HG02885 (cell line): ENCODE data around the gene ITGA3.

Source experiments
- ATAC-seq: cut with Tn5 transposase; IDR thresholded peaks from one replicate; pipeline ENCODE4 v1.9.1; 2021; ENCODE audit warnings: mild to moderate bottlenecking; ENCODE audit not compliant: unreplicated experiment, poor library complexity

The ITGA3 gene

GRCh38 chr17:50055426-50056216 lies at the start of gene ITGA3:
Gene ITGA3 (plus strand): TSS chr17:50056110. CDS start chr17:50056440, 330 bp downstream.
- ATAC-seq, result peak; percentile 39

DNA sequence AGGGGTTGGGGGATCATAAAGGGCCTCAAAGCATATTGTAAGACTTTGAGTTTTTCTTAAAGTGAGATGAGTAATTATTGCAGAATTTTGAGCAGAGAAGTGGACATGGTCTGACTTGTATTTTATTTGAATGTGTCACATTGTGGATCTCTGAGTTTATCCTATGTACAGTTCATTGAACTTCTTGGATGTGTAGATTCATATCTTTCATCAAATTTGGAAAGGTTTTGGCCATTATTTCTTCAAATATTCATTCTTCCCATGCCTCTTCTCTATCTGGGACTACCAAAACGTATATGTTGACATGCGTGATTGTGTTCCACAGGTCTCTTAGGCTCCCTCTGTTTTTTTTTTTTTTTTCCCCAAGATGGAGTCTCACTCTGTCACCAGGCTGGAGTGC lies 46.6 kb upstream of the ITGA3 start:
- ATAC-seq, result no peak

DNA sequence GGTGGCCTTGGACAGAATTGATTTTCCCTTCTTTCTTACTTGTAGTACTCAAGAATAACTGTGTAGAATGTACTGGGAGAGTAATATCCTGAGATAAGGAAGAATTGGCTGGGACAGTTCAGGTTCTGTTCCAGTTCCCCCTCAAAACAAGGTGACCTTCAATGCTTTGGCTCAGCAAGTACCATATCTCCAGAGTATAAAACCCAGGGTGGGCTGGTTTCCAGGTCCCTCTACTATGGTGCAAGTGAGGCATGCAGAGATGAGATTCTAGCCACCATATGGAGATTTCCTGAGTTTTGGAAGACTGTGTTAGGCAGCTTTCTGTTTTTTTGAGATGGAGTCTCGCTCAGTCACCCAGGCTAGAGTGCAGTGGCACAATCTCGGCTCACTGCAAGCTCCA lies 42.8 kb upstream of the ITGA3 start:
- ATAC-seq, result no peak

GRCh38 chr17:50014471-50015088 lies 41.3 kb upstream of the ITGA3 start:
- no peak for ATAC-seq

GRCh38 chr17:50015146-50015545 lies 40.8 kb upstream of the ITGA3 start:
- ATAC-seq, result no peak

DNA sequence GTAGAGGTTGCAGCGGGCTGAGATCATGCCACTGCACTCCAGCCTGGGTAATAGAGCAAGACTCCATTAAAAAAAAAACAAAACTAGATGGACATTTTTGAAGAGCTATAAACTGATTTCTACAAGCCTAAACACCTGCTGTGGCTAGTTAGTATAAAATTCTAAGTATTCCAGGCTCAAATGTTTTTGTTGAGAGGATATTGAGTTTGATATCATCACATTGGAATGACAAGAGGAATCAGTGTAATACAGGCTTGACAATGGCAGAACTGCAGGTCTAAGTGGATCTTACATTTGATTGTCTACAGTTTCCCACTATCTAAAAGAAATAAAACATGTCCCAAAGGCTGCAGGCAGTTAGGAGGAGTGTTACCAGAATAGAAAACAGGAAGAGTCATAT lies 37.0 kb upstream of the ITGA3 start:
- no peak for ATAC-seq

DNA sequence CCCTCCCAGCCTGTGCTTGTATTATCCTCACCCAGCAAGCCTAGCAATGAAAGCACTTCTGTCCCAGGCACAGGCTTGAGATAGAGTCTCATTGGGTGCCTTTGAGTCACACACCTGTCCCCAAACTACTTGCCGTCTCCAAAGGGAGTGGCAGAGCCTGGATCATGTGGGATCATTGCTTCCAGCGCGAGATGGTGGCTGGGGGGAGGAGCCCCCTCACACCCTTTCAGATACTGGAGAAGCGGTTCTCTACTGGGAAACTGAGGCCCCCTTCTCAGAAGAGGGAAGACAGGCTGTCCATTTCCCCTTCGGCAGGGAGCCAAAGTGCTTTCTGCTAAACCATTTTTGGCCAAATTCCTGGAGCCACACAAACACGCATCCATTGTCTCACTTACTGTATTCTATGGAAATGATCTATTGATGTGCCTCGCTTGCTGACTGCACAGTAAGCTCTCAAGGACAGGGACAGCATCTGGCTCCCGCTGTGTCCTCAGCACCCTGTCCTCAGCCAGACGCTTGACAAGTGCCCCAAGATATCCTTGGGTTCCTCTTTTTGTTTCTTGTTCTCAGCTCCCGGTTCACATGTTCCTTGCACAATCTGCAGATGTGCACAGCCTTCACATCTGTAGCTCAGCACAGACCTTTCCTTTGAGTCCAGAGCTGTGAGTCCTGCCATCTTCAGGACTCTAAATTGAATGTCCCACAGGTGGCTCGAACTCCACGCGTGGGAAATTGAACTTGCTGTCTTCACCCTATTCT lies 34.9 kb upstream of the ITGA3 start:
- ATAC-seq, result no peak

DNA sequence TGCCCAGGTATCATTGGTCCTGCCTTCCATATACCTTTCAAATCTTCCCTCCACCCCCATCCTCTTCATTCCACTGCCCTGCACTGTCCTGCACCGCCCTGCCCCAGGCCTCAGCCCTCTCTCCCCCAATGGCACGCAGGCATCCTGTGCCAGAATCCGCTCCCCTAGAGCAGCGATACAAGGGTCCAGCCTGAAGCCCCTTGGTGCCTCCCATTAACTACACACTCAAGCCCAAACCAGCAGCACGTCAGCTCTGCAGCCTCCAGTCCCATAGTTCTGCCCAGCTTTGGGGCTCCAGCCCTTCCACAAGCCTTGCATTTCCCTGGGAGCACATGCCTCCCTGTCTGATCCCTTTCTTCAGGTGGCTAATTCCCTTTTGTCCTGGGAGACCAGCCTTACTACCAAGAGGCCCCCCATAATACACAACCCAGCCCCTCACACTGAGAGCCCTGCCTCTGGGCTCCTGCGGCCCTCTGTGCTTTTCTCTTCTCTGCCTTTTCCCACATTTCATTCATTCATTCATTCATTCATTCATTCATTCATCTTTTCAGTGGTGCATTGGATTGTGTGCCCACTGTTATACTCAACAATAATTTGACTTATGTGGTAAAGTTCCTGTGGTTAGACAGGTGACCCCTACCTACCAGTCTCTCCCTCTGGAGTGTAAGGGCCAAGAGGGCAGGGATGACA lies 34.1 kb upstream of the ITGA3 start:
- no peak for ATAC-seq

- ATAC-seq, result no peak
Observed at GRCh38 chr17:50022463-50023130, 33.3 kb upstream of the ITGA3 start.

DNA sequence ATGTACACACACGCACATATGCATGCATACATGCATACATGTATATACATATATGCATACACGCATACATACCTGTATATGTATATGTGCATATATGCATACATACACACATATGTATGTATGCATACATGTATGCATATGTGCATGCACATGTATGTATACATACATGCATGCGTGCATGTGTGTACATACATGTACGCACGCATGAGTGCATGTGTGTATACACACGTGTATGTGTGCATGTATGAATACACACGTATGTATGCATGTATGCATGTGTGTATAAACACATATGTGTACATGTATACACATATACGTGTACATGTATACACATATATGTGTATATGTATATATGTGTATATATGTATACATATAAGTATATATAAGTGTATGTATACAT lies 32.4 kb upstream of the ITGA3 start:
- ATAC-seq, result no peak

GRCh38 chr17:50024808-50025207 lies 31.1 kb upstream of the ITGA3 start:
- ATAC-seq, result no peak

- ATAC-seq, result no peak
Observed at GRCh38 chr17:50026046-50026675, 29.7 kb upstream of the ITGA3 start.

DNA sequence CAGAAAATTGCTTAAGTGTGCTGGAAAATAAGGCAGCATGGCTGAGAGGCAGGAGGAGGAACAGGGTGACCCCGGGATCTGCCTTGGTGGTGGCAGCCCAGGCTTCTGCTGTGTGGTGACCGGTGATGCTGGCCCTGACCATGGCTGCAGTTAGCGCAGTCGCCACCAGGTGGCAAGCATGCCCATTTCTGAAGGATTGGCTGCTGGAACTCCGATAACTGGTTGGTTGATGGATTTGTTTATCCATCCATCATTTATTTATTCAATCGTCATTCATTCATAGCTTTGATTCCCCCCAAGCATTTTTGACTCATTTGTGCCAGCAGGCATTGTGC lies 29.1 kb upstream of the ITGA3 start:
- ATAC-seq, result peak; percentile 39

DNA sequence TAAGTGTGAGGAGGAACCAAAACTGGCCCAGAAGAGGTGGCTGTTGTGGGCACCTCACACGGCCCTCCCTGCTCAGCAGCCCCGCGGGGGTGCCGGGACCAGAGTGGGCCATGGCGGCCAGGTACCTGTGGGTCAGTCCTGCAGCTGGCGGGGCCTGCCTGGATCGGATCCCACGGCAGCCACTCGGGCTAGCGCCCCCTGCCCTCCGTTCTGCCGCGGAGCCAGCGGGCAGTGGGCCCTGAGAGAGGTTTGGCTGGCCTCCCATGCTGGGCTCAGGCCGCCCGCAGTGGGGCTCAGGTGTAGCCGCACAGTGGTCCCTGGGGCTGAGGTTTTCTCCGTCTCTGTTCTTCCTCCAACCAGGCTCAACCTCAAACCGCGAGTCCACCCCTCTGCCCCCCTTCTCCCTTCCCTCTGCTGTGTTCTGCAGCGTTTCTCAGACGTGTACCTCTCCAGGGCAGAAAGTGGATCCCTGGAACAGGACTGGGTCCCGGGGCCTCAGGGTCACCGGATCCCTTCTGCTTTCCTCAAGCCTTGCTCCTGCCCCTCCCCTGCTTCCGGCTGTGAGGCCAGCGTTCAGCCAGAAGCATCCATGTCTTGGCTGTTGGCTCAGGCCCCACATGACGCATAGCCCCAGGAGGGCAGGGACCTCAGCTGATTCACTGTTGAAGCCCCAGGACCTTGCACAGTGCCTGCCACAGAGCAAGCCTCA lies 28.6 kb upstream of the ITGA3 start:
- no peak for ATAC-seq

DNA sequence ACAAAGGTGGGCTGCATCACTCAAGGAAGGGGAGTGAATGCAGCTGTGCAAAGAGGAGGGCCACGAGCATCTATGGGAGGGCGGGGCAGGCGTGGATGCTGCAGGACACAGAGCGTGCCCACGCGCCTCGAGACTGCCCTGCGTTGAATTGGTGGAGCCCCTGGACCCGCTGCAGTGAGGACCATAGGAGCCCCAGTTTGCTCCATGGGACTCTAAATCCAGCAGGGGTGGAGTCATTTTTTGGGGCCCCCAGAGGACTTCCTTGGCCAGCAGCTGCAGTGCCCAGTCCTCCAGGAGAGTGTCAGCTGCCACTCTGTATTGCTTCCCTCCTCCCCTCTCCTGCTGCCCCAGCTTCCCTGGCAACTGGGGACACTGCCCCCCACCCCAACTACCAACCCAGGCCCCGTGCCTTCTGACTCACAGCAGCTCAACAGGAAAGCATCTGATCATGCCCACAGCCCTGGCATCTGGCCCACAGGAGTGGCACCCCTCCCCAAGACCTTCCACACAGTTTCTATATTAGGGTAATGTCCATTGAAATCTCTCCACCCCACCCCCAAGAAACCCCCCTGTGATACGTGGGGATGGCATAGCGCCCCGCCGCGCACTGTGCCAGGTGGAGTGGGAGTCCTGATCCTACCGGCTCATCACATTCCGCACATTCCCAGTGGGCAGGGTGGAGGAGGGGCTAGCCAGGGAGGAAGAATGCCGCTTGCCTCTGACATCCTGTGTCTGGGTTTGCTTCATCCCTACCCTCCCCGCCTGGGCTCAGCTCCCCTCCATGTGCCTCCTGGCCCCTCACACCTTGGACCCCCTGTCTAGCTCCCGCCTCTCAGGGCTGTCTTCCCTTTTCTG lies 27.8 kb upstream of the ITGA3 start:
- no peak for ATAC-seq

DNA sequence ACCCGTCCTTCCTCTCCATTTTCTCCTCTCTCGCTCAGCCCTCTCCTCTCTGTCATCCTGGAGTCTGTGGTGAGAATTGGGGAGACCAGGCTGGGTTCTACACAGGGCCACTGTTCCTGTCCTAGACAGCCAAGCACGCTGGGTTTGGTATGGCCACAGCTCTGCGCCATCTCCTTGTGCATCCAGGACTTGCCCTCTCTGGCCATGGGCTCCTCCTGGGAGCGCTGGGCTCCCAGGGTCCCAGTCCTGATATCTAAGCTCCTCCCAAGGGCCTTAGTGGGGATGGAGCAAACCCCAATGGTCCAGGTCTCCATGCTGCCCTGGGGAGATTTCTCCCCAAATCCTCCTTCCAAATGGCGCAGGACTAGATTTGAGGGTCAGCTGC lies 27.2 kb upstream of the ITGA3 start:
- ATAC-seq, result no peak

DNA sequence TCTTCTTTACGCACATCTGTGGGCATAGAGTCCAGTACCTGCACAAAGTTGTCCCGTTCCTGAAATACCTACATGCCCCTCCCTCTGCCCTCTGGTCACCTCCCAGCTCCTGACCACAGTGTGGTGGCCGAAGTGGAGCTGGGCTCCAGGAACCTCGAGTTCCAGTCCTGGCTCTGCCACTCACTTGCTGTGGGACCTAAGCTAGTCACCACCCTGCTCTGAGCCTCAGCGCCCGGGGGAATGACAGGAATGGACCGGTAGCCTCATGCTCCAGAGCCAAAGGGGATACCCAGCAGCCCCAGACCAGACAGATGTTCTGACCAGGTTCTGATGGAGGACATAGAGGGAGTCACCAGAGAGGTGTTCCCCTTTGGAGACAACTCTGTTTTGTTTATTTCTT lies 26.7 kb upstream of the ITGA3 start:
- ATAC-seq, result no peak

GRCh38 chr17:50033316-50033715 lies 22.6 kb upstream of the ITGA3 start:
- no peak for ATAC-seq
